ENCODE data around the gene GBA3. TPM values are rescaled to one million over a fixed set of nuclear protein-coding genes. Genes with fewer than 3 reads are reported as not detected.

GBA3 gene
- total RNA-seq, 2 donors from 2014 or later: 4.6 to 9.5 TPM

DNA sequence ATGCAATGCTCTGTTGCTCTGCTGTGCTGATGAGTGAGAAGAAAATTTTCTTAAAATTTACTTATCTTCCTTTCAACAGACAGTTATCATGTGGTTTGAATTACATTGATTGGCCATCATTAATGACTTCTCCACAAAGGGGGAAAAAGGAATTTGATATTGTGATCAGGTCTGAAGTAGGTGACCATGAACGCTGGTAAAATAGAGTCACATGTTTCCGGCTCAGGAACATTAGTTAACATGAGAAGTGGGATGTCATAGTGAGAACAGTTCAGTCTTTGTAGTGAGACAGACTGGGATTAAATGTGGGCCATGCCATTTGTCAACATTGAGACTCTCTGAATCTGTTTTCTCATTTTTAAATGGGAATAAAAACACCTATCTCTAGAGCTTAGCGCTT is 50.6 kb downstream of the GBA3 start:
- Histone ChIP-seq H3K9ac (ENCODE audit: low read depth in 2 of 2, low read length in 2 of 2) (no peak overlapping the region), H3K4me1 (no peaks in the 10 kb centered on the region)

DNA sequence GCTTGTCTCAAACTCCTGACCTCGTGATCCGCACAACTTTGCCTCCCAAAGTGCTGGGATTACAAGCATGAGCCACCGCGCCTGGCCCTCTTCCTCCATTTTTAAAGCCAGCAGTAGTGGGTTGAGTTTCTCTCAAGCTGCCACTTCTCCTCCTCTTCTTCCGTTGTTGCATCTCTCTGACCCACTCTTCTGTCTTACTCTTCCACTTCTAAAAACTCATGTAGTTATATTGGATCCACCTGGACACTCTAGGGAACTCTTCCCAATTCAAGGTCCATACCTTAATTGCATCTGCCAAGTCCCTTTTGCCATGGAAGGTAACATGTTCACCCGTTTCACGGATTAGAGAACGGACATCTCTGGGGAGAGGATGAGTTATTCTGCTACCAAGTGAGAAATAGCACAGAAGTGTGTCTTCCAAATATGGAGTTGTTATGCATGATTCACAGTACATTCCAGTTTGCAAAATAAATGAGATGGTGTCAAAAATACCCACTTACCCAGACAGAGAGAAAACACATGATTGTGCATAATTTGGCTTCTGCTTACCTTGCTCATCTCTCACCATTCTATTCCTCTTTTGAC is 51.8 kb downstream of the GBA3 start:
- Histone ChIP-seq H3K4me3 (no peak overlapping the region), H3K36me3 (no peaks in the 10 kb centered on the region), H3K9ac (ENCODE audit: low read depth in 2 of 2, low read length in 2 of 2) (no peak overlapping the region), H3K27ac (no peak overlapping the region), H3K9me3 (no peaks in the 10 kb centered on the region), H3K27me3 (no peaks in the 10 kb centered on the region), H3K4me1 (no peaks in the 10 kb centered on the region)
- TF ChIP-seq, protein P1, sequence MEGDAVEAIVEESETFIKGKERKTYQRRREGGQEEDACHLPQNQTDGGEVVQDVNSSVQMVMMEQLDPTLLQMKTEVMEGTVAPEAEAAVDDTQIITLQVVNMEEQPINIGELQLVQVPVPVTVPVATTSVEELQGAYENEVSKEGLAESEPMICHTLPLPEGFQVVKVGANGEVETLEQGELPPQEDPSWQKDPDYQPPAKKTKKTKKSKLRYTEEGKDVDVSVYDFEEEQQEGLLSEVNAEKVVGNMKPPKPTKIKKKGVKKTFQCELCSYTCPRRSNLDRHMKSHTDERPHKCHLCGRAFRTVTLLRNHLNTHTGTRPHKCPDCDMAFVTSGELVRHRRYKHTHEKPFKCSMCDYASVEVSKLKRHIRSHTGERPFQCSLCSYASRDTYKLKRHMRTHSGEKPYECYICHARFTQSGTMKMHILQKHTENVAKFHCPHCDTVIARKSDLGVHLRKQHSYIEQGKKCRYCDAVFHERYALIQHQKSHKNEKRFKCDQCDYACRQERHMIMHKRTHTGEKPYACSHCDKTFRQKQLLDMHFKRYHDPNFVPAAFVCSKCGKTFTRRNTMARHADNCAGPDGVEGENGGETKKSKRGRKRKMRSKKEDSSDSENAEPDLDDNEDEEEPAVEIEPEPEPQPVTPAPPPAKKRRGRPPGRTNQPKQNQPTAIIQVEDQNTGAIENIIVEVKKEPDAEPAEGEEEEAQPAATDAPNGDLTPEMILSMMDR (IDR thresholded peaks at IDR 0.05): no peak
- DNase-seq: no peak
- intact Hi-C loops (cut with DNase I): no loop called here

More for the DNA sequence above, 50.6 kb downstream of the GBA3 start:
- Histone ChIP-seq H3K36me3 (no peaks in the 10 kb centered on the region), H3K27me3 (no peaks in the 10 kb centered on the region), H3K4me3 (no peak overlapping the region), H3K27ac (no peak overlapping the region), H3K9me3 (no peaks in the 10 kb centered on the region)
- TF ChIP-seq, protein P1 (IDR thresholded peaks at IDR 0.05): no peak
- intact Hi-C loops (cut with DNase I): no loop called here
- no peak for DNase-seq

DNA sequence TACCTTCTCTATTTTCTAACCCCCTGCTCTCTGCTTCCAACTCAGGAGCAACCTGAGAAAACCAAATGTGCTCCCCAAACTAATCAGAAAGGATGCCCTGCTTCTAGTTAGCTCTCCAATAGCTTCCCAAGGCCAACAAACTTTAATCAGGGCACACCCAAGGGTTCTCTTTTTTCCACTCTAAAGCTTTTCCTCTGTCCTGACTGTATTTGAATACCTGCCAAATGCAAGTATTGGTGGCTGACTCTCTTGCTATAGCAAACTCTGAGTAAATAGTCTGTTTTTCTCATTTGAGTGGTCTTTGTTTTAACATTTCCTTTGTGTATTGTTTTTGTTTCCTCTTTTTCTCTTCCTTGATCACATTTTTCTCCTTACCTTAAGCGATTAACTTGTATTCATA is 52.5 kb downstream of the GBA3 start:
- TF ChIP-seq, protein P1 (IDR thresholded peaks at IDR 0.05): no peak
- DNase-seq: no peak

DNA sequence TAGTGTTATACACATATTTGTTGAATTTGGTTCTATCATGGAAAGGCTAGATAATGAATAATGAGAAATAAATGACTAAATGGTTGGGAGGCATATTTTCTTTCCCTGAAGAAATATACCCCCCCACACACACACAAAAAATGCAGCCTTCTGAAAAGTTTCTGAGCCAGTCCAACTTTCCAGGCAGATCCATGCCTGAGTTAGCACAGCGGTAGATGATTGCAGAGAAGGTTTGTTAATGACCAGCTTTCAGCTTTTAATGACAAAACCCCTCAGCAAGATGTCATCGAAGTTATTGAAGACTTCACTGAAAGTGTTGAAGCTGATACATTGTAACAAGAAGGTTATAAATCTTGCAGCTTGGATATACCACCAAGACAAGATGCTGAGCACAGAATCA is 61.4 kb downstream of the GBA3 start:
- no peaks in the 10 kb centered on the region for H3K9me3 ChIP-seq
- no peaks in the 10 kb centered on the region for H3K36me3 ChIP-seq
- H3K4me3 ChIP-seq: no peak overlapping the region
- TF ChIP-seq, protein P1 (IDR thresholded peaks at IDR 0.05): no peak
- no peak overlapping the region for H3K27ac ChIP-seq
- DNase-seq: no peak
- H3K4me1 ChIP-seq: no peaks in the 10 kb centered on the region
- intact Hi-C loops (cut with DNase I): no loop called here
- no peak overlapping the region for H3K9ac ChIP-seq (ENCODE audit: low read depth in 2 of 2, low read length in 2 of 2)
- no peaks in the 10 kb centered on the region for H3K27me3 ChIP-seq

More for the DNA sequence above, 52.5 kb downstream of the GBA3 start:
- H3K27ac ChIP-seq: no peak overlapping the region
- H3K36me3 ChIP-seq: no peaks in the 10 kb centered on the region
- no peaks in the 10 kb centered on the region for H3K4me1 ChIP-seq
- H3K4me3 ChIP-seq: no peak overlapping the region
- no peaks in the 10 kb centered on the region for H3K27me3 ChIP-seq
- H3K9ac ChIP-seq (ENCODE audit: low read depth in 2 of 2, low read length in 2 of 2): no peak overlapping the region
- H3K9me3 ChIP-seq: no peaks in the 10 kb centered on the region
- intact Hi-C loops (cut with DNase I): no loop called here

DNA sequence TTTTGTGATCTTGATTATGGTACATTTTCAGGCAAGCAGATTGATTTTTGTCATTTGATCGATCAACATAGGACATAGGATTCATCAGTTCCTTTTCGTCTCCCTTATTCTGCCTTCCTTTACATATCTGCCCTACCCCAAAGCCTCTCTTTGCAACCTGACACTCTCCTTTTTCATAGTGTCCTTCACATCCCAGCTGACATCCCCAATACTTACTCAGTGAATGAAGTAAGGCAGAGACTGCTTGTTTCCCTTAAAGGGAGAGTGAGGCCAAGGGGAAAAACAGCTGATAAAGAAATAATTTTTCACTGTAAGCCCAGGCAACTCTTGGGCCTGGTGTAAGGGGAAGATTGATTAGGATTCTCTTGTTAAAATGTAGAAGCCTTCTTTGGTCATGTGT is 69.8 kb downstream of the GBA3 start:
- Histone ChIP-seq H3K9me3 (no peaks in the 10 kb centered on the region), H3K9ac (ENCODE audit: low read depth in 2 of 2, low read length in 2 of 2) (no peak overlapping the region), H3K36me3 (no peaks in the 10 kb centered on the region), H3K27me3 (no peaks in the 10 kb centered on the region), H3K27ac (no peak overlapping the region), H3K4me1 (no peaks in the 10 kb centered on the region), H3K4me3 (no peak overlapping the region)
- no peak for DNase-seq
- intact Hi-C loops (cut with DNase I): no loop called here
- TF ChIP-seq, protein P1 (IDR thresholded peaks at IDR 0.05): no peak
